CD4-positive, alpha-beta T cell treated with Interleukin-4 for 1 hour (primary cell): ENCODE data around the gene USH1C.

ENCODE experiments used
- DNase-seq, 2 donors: peaks; one replicate each; pipeline ENCODE4 v3.0.0-alpha.2; 2020 to 2022

The USH1C gene

GRCh38 chr11:17500673-17501072, 43.5 kb downstream of the USH1C start:
- DNase-seq, result no peak

DNA sequence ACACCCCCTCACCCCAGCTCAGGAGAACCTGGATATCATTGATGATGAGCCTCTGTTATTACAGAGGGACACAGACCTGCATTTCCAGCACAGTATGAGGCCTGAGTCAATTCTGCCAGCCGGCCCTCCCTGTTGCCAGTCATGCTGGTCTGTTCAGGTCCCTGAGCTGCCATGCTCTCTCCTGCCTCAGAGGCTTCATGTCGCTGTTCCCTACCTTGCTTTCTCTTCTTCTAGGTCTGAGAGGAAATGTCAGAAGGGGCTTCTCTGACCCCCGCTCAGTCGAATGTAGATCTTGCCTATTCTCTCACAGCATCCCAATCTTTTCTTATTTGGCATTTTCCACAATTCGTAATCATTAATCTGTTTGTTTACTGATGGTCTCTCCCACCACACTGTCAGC, 45.7 kb downstream of the USH1C start:
- no peak for DNase-seq

DNA sequence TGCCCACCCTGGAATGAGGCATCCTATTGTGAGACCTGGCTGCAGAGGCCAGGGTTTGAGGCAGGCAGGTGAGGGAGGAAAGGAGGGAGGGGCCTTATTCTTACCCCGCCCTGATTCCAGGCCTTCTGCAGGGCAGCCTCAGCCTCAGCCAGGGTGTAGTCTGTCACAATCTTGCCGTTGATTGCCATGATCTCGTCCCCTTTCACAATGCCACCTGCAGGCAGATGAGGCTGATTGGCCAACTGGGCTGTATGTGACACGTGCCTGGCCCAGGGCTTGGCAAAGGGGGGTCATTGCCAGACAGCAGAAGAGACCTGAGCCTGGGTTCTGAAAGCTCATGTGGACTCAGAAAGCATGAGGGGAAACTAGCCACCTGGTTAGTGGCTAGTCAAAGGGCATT, 46.2 kb downstream of the USH1C start:
- no peak for DNase-seq

- no peak for DNase-seq
Observed at GRCh38 chr11:17496406-17496805, 47.8 kb downstream of the USH1C start.

- DNase-seq, result no peak
Observed at GRCh38 chr11:17494019-17494418, 50.2 kb downstream of the USH1C start.

DNA sequence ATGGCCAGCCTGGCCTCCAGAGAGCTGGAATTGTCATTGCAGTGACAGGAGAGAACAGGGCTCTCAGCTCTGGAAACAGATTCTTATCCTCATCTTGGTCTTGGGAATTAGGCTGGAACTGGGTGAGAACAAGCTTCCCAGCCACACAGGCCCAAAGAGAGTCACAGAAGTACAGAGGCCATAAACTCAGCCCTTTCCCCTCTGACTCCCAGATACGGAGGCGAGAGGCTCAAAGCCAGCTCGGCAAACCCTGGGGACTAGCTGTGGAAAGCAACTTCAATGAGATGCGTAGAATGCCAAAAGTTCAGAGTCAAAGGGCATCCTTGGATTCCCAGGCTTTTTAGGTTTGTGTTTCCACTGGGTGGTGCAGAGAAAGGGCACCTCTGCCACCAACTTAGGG, 53.3 kb downstream of the USH1C start:
- DNase-seq, result no peak

- DNase-seq, result no peak
Observed at GRCh38 chr11:17490232-17490631, 54.0 kb downstream of the USH1C start.

DNA sequence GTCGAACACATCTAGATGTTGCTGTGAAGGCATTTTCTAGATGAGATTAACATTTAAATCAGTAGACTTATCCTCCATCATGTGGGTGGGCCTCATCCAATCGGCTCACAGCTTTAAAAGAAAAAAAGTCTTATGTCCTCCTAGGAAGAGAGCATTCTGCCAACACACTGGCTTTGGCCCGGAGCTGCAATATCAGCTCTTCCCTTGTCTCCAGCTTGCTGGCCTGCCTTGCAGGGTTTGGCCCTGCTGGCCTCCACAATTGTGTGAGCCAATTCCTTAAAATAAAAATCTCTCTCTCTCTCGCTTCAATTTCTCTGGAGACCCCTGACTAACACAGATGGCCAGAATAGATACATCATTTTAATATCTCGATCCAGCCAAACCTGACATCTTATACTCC, 54.5 kb downstream of the USH1C start:
- DNase-seq, result no peak

DNA sequence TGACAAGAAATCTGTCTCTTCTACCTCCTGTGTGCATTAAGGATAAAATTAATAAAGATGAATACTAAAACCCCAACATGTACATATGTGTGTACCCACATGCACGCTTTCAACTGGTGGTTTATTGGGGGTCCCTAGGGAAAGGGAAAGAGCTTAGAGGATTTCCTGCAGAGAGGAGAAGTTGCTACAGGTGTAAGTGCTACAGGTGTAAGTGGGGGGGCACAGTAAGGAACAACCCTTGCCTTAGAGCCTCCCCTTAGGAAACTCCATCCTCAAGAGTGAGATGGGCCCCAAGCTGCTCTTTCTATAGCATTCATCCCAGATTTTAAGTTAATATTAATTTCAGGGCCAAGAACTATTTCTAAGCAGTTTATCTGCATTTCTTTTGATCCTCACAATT, 55.7 kb downstream of the USH1C start:
- no peak for DNase-seq

DNA sequence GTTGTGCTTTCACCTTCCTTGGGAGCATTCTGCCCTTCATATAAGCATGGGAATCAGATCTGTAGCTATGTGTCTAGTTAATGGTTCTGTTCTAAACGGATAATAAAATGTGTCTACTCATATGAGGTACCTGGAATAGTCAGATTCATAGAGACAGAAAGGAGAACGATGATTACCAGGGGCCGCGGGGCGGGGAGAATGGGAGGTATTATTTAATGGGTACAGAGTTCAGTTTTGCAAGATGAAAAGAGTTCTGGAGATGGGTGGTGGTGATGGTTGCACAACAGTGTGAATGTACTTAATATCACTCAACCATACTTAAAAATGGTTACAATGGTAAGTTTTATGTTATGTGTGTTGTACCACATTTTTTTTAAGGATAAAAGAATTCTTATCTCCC, 57.6 kb downstream of the USH1C start:
- no peak for DNase-seq

- DNase-seq, result no peak
Observed at GRCh38 chr11:17483505-17483904, 60.7 kb downstream of the USH1C start.

DNA sequence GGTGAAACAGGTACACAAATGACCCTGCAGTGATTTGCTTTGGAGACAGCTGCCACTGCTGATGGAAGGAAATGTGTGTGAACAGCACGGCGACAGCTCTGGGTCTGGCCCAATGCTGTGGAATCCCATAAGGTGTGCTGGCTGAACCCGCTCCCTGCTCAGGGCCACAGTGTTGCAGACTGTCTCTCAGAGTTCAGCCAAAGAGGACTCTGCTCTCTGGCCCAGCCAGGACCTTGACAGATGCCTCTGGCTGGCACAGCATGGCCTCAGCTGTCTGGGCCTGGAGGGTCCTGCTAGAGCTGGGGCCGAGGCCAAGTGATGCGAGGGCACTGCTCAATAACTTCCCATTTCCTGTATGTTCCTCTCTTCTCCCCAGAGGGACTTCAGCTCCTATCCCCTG, 62.3 kb downstream of the USH1C start:
- DNase-seq, result no peak

DNA sequence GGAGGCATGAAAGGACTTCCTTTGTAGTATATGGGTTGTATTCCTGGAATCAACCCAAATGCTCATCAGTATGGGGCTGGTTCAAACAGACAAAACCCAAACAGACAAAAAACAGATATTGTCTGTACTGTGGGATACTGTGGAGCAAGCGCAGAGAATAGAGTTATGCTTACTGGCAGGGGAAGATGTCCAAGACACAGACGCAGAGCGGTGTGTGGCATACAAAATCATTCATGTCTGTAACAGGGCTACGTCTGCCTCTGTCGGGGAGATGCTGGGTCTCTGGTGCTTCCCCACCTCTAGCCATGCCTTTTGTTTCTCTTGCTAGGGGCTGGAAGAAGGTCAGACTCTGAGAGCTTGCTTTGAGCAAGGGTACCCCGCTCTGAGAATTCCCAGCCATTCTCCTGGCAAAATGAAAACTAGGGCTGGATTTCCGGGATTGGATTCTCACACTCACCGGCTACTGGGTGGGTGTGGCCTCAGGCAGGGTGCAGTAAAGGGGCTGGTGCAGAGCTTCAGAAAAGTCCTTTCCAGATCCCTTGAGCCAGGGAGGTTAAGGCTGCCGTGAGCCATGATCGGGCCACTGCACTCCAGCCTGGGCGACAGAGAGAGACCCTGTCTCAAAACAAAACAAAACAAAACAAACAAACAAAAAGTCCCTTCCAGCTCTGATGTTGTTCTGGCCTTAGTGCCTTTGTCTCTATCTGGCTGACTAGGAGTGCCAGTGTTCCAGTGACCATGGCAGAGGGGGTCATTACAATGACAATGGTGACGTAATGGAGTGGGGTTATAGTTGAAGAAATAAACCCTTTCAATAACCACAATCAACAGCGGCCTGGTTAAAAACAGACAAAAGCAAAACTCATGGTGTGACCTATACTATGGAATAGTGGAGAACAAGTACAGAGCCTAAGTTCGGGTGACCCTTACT, 64.7 kb downstream of the USH1C start:
- no peak for DNase-seq

DNA sequence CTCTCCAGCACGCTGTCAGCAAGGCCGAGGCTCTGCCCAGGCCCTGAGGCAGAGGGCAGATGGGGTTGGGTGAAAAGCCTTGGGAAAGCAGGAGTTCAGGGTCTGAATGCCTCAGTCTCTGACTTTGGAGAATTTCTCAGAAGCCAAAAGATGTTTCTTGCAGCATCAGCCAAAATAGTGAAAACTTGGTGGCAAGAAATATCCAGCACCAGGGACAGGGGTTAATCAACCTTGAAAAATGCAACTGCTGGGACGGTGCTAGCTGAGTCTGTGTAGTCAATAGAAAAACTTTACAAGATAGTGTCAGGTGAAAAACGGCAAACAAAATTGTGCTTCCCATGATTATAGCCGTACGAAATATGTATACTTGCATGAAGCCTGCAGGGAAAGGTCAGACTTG, 66.1 kb downstream of the USH1C start:
- no peak for DNase-seq

DNA sequence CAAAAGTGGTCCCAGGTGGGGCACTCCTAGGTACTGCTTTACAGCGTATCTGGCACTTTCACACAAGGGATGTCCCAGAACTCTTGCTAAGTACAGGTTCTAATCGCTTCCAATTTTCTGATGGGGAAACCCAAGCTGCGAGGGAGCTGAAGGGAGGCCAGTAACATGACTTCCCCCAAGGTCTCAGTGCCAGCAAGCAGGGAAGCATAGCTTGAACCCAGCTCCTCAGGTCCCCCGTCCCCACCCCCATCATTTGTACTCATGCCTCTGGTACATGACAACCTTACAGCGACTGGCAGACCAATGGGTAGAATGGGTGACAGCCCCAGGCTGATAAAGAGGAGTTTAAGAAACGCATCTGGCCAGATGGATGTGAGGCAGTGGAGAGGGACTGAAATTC, 66.9 kb downstream of the USH1C start:
- DNase-seq, result no peak

GRCh38 chr11:17477084-17477333, 67.2 kb downstream of the USH1C start:
- no peak for DNase-seq

- no peak for DNase-seq
Observed at GRCh38 chr11:17476317-17477083, 67.7 kb downstream of the USH1C start, which contains the start of gene ABCC8. TSS of gene ABCC8 (minus strand) at chr11:17476845. CDS start at chr11:17476776, 69 bp downstream.

DNA sequence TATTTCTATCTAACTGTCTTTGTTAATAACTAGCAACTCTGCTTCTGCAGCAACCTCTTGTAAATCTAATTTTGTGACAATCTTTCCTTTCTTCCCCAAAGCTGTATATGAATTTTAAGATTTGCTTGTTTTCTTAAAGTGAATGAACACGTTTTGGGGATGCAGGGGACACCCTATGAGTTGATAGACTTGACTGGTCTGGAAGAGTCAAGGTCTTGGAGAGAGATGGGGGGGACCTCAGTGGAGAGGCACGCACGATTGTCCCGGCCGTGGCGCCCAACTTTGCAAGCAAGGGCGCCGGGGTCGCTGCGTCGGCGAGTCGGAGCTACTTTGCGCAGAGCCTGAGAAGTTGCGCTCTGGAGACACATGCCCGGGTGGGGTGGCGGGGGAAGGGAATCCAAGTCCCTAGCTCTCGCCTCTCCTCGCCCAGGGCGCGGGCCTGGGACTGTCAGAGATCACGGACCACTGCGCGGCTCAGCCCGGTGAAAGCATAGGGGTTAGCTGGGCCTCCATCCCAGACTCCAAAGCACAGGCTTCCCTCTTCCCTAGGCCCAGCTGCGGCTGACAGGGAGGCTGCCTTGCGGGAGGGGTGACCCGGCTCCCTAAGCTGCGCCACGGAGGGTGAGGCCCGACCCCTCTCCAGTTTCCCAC, 68.4 kb downstream of the USH1C start:
- DNase-seq, result no peak

GRCh38 chr11:17473071-17473744, 71.0 kb downstream of the USH1C start:
- DNase-seq, result no peak

GRCh38 chr11:17472467-17472866, 71.7 kb downstream of the USH1C start:
- DNase-seq, result no peak

DNA sequence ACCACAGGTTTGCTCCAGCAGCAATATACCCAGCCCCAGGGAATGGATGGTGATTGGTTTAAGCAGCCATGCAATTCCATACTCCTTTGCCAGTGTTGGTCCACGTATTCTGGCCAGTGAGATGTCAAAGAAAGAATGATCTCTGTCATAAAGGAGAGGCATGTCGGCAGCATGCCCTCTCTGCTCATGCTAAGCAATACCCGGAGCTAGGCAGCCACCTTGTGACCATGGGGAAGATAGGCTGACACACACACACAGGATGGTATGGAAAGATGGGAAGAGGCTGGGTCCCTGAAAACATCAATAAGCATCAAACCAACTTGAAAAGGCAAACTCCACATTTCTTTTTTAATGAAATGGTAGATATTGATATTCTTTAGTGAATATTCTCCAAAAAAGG, 72.7 kb downstream of the USH1C start:
- no peak for DNase-seq

DNA sequence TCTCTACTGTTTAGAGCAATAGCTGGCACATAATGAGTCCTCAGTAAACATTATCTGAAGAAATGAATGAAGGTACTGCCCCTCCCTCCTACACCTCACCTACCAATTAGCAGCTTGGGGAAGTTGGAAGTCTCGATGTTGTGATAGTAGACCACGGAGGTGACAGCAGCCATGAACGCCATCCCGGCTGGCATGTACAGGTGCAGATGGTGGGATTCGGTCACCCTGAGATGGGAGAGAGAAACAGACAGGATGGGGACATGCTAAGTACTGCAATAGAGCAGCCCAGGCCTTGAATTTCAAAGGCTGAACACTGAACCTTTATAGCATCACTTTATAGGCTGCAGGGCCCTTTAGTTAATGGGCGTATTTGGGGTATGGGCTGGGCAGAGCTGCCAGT, 74.2 kb downstream of the USH1C start:
- no peak for DNase-seq

GRCh38 chr11:17468122-17468521, 76.1 kb downstream of the USH1C start:
- DNase-seq, result no peak
